Measurements from ENCODE around the gene SUCLA2.
"Not testable (repeated sequence)": the region's sequence is repeated elsewhere in the genome, so short reads cannot be mapped to it uniquely, and the experiment has no call there.

Gene SUCLA2

GRCh38 chr13:47990920-47991466 is 10.1 kb downstream of the SUCLA2 start:
- Histone ChIP-seq H3K4me1 (ENCODE audit: insufficient read depth, low read length) (no peaks in the 10 kb centered on the region), H3K9me3 (ENCODE audit: low read length) (no peaks in the 10 kb centered on the region), H3K4me3 (ENCODE audit: low read depth in 1 of 2, low read length in 2 of 2) (no peak overlapping the region), H3K27ac (ENCODE audit: low read depth, low read length) (no peak overlapping the region), H3K9ac (ENCODE audit: low read length) (no peak overlapping the region), H3K36me3 (ENCODE audit: insufficient read depth, low read length) (peaks cover 25% of the 10 kb centered on the region), H3K27me3 (ENCODE audit: control insufficient read depth in 1 of 2, insufficient read depth in 2 of 2, low read length in 2 of 2) (no peaks in the 10 kb centered on the region)

DNA sequence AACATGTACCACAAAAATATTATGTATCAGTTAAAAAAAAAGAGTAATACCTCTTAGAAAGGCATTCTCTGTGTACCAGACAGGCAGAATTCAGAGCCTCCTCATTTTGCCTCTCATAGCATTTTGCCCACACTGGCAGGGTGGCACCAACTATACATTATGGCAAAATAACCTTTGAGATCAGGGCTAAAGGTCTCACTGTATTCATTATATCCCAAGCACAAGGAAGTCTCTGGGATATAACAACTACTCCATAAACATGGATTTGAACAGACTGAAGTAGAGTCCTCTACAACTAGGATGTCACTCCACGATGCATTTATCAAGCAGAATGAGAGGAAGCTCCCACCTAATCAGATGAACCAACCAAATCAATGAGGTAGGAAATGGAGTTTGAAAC is 10.6 kb downstream of the SUCLA2 start:
- no peak overlapping the region for H3K4me3 ChIP-seq (ENCODE audit: low read depth in 1 of 2, low read length in 2 of 2)
- no peaks in the 10 kb centered on the region for H3K4me1 ChIP-seq (ENCODE audit: insufficient read depth, low read length)
- H3K27ac ChIP-seq (ENCODE audit: low read depth, low read length): no peak overlapping the region
- H3K36me3 ChIP-seq (ENCODE audit: insufficient read depth, low read length): peaks cover 28% of the 10 kb centered on the region
- H3K9me3 ChIP-seq (ENCODE audit: low read length): no peaks in the 10 kb centered on the region
- no peak overlapping the region for H3K9ac ChIP-seq (ENCODE audit: low read length)
- no peaks in the 10 kb centered on the region for H3K27me3 ChIP-seq (ENCODE audit: control insufficient read depth in 1 of 2, insufficient read depth in 2 of 2, low read length in 2 of 2)

- Histone ChIP-seq H3K9me3 (ENCODE audit: low read length) (no peaks in the 10 kb centered on the region), H3K4me3 (ENCODE audit: low read depth in 1 of 2, low read length in 2 of 2) (no peak overlapping the region), H3K4me1 (ENCODE audit: insufficient read depth, low read length) (peaks cover 5% of the 10 kb centered on the region), H3K36me3 (ENCODE audit: insufficient read depth, low read length) (peaks cover 19% of the 10 kb centered on the region), H3K9ac (ENCODE audit: low read length) (no peak overlapping the region), H3K27me3 (ENCODE audit: control insufficient read depth in 1 of 2, insufficient read depth in 2 of 2, low read length in 2 of 2) (no peaks in the 10 kb centered on the region), H3K27ac (ENCODE audit: low read depth, low read length) (no peak overlapping the region)
These were observed 18.0 kb downstream of the SUCLA2 start for GRCh38 chr13:47983070-47983469.

GRCh38 chr13:47976325-47976724 is 24.7 kb downstream of the SUCLA2 start:
- no peak overlapping the region for H3K27ac ChIP-seq (ENCODE audit: low read depth, low read length)
- H3K4me1 ChIP-seq (ENCODE audit: insufficient read depth, low read length): no peaks in the 10 kb centered on the region
- H3K36me3 ChIP-seq (ENCODE audit: insufficient read depth, low read length): peaks cover 5% of the 10 kb centered on the region
- H3K4me3 ChIP-seq (ENCODE audit: low read depth in 1 of 2, low read length in 2 of 2): no peak overlapping the region
- no peak overlapping the region for H3K9ac ChIP-seq (ENCODE audit: low read length)
- no peaks in the 10 kb centered on the region for H3K27me3 ChIP-seq (ENCODE audit: control insufficient read depth in 1 of 2, insufficient read depth in 2 of 2, low read length in 2 of 2)
- H3K9me3 ChIP-seq (ENCODE audit: low read length): no peaks in the 10 kb centered on the region

- no peak overlapping the region for H3K9ac ChIP-seq (ENCODE audit: low read length)
- H3K27ac ChIP-seq (ENCODE audit: low read depth, low read length): no peak overlapping the region
- no peaks in the 10 kb centered on the region for H3K9me3 ChIP-seq (ENCODE audit: low read length)
- no peaks in the 10 kb centered on the region for H3K27me3 ChIP-seq (ENCODE audit: control insufficient read depth in 1 of 2, insufficient read depth in 2 of 2, low read length in 2 of 2)
- H3K36me3 ChIP-seq (ENCODE audit: insufficient read depth, low read length): peaks cover 18% of the 10 kb centered on the region
- H3K4me3 ChIP-seq (ENCODE audit: low read depth in 1 of 2, low read length in 2 of 2): no peak overlapping the region
- no peaks in the 10 kb centered on the region for H3K4me1 ChIP-seq (ENCODE audit: insufficient read depth, low read length)
These were observed 36.2 kb downstream of the SUCLA2 start for GRCh38 chr13:47964863-47965262.

DNA sequence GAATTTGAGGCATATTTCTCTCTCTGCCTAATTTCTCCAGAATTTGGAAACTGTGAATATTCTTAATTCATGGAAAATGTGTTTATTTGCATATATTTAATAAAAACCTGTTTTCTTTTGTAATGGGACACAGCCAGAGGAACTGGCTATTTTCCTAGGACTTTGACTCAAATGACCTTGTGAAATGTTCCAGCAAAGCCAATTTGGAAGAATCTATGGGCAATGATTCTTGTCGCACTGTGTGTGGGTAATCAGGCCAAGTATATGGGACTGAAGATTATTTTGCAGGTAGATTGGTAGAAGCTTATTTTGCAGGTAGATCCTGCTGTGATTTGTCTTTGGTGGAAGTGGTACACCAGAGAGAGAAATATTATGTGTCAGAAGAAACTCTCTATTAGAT is 38.8 kb downstream of the SUCLA2 start:
- H3K36me3 ChIP-seq (ENCODE audit: insufficient read depth, low read length): peaks cover 32% of the 10 kb centered on the region

DNA sequence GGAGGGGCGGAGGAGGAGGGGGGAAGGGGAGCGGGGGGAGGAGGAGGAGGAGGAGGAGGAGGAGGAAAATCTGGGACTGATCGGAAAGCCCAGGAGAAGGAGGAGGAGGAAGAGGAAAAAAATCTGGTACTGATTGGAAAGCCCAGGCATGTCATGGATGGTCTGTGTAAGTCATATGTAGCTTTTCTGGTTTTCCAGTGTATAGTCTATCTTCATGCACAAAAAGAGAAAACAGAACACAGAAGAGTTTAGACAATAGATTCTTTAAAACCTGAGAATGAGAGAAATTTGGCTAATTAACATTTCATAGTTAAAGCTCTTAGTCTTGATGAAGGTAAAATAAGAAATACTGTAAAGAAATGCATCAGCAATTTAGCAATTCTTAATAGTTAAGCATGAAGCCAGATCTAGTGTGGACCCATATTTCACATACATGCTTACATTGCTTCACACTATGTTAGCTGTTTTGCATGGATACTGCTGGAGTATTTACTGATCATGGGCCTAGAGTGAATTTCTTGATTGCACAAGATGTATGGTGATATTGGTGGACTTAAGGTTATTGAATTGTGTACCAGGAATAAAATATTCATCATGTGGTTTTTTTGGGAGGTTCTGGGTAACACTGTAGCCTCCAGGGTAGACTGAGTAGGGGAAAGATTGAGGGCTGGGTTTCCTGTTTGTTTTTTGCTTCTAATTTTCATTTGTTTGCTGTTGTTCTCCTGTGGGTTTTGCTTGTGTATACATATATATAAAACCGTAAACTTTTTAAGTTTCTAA is 41.4 kb downstream of the SUCLA2 start:
- H3K9ac ChIP-seq (ENCODE audit: low read length): no peak overlapping the region
- H3K36me3 ChIP-seq (ENCODE audit: insufficient read depth, low read length): peaks cover 33% of the 10 kb centered on the region
- no peak overlapping the region for H3K4me3 ChIP-seq (ENCODE audit: low read depth in 1 of 2, low read length in 2 of 2)
- no peaks in the 10 kb centered on the region for H3K4me1 ChIP-seq (ENCODE audit: insufficient read depth, low read length)
- no peak overlapping the region for H3K27ac ChIP-seq (ENCODE audit: low read depth, low read length)
- no peaks in the 10 kb centered on the region for H3K27me3 ChIP-seq (ENCODE audit: control insufficient read depth in 1 of 2, insufficient read depth in 2 of 2, low read length in 2 of 2)
- no peaks in the 10 kb centered on the region for H3K9me3 ChIP-seq (ENCODE audit: low read length)

More for the DNA sequence above, 38.8 kb downstream of the SUCLA2 start:
- no peak overlapping the region for H3K27ac ChIP-seq (ENCODE audit: low read depth, low read length)
- H3K27me3 ChIP-seq (ENCODE audit: control insufficient read depth in 1 of 2, insufficient read depth in 2 of 2, low read length in 2 of 2): no peaks in the 10 kb centered on the region
- no peaks in the 10 kb centered on the region for H3K4me1 ChIP-seq (ENCODE audit: insufficient read depth, low read length)
- H3K4me3 ChIP-seq (ENCODE audit: low read depth in 1 of 2, low read length in 2 of 2): no peak overlapping the region
- no peak overlapping the region for H3K9ac ChIP-seq (ENCODE audit: low read length)
- H3K9me3 ChIP-seq (ENCODE audit: low read length): no peaks in the 10 kb centered on the region

- H3K4me1 ChIP-seq (ENCODE audit: insufficient read depth, low read length): no peaks in the 10 kb centered on the region
- no peak overlapping the region for H3K4me3 ChIP-seq (ENCODE audit: low read depth in 1 of 2, low read length in 2 of 2)
- no peak overlapping the region for H3K9ac ChIP-seq (ENCODE audit: low read length)
- H3K27ac ChIP-seq (ENCODE audit: low read depth, low read length): no peak overlapping the region
- H3K36me3 ChIP-seq (ENCODE audit: insufficient read depth, low read length): peaks cover 18% of the 10 kb centered on the region
- no peaks in the 10 kb centered on the region for H3K9me3 ChIP-seq (ENCODE audit: low read length)
- no peaks in the 10 kb centered on the region for H3K27me3 ChIP-seq (ENCODE audit: control insufficient read depth in 1 of 2, insufficient read depth in 2 of 2, low read length in 2 of 2)
These were observed 44.0 kb downstream of the SUCLA2 start for GRCh38 chr13:47957073-47957472.

DNA sequence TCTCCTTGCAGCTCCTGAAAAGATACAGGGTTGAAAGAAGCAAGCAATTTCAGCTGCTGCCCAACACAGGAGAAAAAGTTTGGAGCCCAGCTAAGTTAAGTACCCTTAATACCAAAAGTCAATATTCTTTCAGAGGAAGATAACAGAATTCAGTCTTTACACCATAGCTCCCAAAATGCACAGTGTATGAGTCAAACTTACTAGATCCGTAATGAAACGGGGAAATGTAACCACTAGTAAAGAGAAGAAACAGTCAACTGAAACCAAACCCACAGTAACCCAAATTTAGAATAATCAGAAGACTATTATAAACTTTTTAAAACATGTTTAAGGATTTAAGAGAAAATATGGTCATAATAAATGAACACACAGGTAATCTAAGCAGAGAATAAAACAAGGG is 45.2 kb downstream of the SUCLA2 start:
- Histone ChIP-seq H3K27me3 (ENCODE audit: control insufficient read depth in 1 of 2, insufficient read depth in 2 of 2, low read length in 2 of 2) (no peaks in the 10 kb centered on the region), H3K27ac (ENCODE audit: low read depth, low read length) (no peak overlapping the region), H3K4me1 (ENCODE audit: insufficient read depth, low read length) (no peaks in the 10 kb centered on the region), H3K9ac (ENCODE audit: low read length) (no peak overlapping the region), H3K36me3 (ENCODE audit: insufficient read depth, low read length) (peaks cover 17% of the 10 kb centered on the region), H3K4me3 (ENCODE audit: low read depth in 1 of 2, low read length in 2 of 2) (no peak overlapping the region), H3K9me3 (ENCODE audit: low read length) (no peaks in the 10 kb centered on the region)

DNA sequence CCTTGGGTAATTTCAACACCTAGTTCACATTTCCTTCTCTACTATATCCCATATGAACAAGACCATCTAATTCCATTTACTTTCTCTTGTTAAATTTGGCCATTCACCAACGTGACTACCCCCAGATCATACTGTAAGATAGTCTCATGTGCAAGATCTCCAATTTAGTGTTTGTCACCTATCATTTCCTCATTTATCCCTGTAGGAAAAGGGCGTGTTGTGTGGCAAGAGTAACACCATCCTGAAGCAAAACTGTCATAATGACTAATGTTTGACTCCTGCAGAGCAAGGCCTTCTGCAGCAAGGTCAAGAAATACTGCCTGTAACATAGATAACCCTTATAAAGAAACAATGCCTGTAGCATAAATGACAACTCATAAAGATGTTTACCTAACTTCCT is 51.3 kb downstream of the SUCLA2 start:
- no peak overlapping the region for H3K4me3 ChIP-seq (ENCODE audit: low read depth in 1 of 2, low read length in 2 of 2)
- H3K36me3 ChIP-seq (ENCODE audit: insufficient read depth, low read length): peaks cover 14% of the 10 kb centered on the region
- no peak overlapping the region for H3K27ac ChIP-seq (ENCODE audit: low read depth, low read length)
- H3K27me3 ChIP-seq (ENCODE audit: control insufficient read depth in 1 of 2, insufficient read depth in 2 of 2, low read length in 2 of 2): no peaks in the 10 kb centered on the region
- H3K4me1 ChIP-seq (ENCODE audit: insufficient read depth, low read length): no peaks in the 10 kb centered on the region
- H3K9me3 ChIP-seq (ENCODE audit: low read length): no peaks in the 10 kb centered on the region
- no peak overlapping the region for H3K9ac ChIP-seq (ENCODE audit: low read length)

GRCh38 chr13:47945738-47946137 is 55.3 kb downstream of the SUCLA2 start:
- Histone ChIP-seq H3K4me1 (ENCODE audit: insufficient read depth, low read length) (no peaks in the 10 kb centered on the region), H3K36me3 (ENCODE audit: insufficient read depth, low read length) (peaks cover 39% of the 10 kb centered on the region), H3K27me3 (ENCODE audit: control insufficient read depth in 1 of 2, insufficient read depth in 2 of 2, low read length in 2 of 2) (no peaks in the 10 kb centered on the region), H3K4me3 (ENCODE audit: low read depth in 1 of 2, low read length in 2 of 2) (no peak overlapping the region), H3K9ac (ENCODE audit: low read length) (no peak overlapping the region), H3K9me3 (ENCODE audit: low read length) (no peaks in the 10 kb centered on the region), H3K27ac (ENCODE audit: low read depth, low read length) (no peak overlapping the region)

GRCh38 chr13:47945146-47945545 is 55.9 kb downstream of the SUCLA2 start:
- H3K9ac ChIP-seq (ENCODE audit: low read length); H3K9me3 ChIP-seq (ENCODE audit: low read length); H3K4me3 ChIP-seq (ENCODE audit: low read depth in 1 of 2, low read length in 2 of 2); H3K27ac ChIP-seq (ENCODE audit: low read depth, low read length); H3K27me3 ChIP-seq (ENCODE audit: control insufficient read depth in 1 of 2, insufficient read depth in 2 of 2, low read length in 2 of 2); H3K4me1 ChIP-seq (ENCODE audit: insufficient read depth, low read length): not testable (repeated sequence)
- H3K36me3 ChIP-seq (ENCODE audit: insufficient read depth, low read length): peaks cover 39% of the 10 kb centered on the region
